ENCODE measurements around the gene CAMK1D. TPM values are rescaled to one million over a fixed set of nuclear protein-coding genes. Genes with fewer than 3 reads are reported as not detected.

CAMK1D gene
- total RNA-seq, 1 donor from 2014 or later: 16.5 TPM

DNA sequence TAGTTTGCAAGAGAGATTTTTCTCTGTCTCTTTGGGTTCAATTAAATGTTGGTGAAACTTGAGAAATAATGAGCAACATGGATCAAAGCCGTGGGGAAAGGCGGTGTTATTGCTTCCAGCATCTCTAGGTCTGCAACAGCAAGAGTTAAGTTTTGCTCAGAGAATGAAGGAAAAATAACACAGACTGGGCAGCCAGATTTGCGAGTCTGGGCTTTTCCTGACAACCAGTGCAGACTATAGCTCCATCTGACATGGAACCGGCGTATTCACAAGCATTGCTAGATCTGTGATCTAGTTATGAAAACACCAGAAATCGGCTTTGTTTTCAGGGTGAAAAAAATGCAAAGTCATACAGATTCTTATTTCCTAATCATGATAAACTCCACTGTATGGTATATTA, 110.4 kb downstream of the CAMK1D start:
- no peak for DNase-seq (ENCODE audit: low spot score)

DNA sequence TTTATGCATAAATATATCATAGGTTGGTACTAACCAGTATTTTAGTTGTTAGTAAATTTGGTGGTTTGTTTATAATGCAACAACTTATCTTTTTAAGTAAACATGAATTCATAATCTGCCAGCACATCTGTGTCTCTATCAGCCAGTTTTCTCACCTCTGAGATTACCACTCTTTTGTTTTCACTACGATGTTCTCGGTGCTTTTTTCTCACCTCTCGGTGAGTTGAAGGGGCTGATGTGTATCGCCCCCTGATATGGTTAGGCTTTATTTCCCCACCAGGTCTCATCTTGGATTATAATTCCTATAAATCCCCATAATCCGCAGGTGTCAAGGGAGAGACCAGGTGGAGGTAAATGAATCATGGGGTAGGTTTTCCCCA, 114.1 kb downstream of the CAMK1D start:
- no peak for DNase-seq (ENCODE audit: low spot score)

DNA sequence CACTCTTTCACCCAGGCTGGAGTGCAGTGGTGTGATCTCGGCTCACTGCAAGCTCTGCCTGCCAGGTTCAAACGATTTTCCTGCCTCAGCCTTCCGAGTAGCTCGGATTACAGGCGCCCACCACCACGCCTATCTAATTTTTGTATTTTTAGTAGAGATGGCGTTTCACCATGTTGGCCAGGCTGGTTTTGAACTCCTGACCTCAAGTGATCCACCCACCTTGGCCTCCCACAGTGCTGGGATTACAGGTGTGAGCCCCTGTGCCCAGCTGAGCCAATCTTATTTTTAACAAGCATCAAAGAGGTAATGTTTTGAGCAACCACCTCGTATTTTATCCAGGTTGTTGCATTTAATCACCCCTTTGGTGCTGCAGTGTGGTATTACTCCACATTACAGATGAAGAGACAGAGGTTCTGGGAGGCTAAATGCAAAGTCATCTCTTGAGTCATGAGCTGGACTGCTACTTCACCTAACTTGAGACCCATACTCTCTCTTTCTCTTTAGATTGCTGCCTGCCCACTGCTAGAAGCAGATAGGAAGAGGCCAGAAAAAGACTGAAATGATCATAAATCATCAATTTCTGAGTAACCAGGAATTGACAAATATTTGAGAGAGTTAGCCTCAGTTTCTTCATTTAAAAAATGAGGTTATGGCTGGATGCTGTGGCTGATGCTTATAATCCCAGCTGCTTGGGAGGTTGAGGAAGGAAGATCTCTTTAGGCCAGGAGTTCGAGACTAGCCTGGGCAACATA, 116.2 kb downstream of the CAMK1D start:
- no peak for DNase-seq (ENCODE audit: low spot score)

DNA sequence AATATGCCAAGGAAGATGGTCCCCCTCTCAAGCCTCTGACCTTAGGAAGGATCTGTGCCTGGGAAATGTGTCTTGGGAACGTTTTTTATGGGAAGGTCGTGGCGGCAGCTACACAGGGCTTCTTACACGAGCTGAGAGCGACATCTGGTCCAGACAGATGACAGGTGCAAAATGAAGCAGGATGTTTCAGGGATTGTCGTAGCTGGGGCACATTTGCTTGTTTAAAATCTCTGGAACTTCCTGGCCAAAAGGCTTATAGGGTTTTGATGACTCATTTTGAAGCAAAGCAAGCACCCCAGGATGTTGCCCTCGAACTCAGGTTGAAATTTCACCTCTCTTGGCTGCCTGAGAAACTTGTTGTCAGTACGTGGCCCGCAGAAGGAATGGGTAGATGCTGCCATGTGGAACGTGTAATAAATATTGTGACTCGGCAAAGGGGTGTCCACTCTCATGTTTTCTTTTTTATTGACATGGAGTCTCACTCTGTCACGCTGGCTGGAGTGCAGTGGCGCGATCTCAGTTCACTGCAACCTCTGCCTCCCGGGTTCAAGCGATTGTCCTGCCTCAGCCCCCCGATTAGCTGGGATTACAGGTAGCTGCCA, 117.5 kb downstream of the CAMK1D start:
- DNase-seq (ENCODE audit: low spot score): no peak

DNA sequence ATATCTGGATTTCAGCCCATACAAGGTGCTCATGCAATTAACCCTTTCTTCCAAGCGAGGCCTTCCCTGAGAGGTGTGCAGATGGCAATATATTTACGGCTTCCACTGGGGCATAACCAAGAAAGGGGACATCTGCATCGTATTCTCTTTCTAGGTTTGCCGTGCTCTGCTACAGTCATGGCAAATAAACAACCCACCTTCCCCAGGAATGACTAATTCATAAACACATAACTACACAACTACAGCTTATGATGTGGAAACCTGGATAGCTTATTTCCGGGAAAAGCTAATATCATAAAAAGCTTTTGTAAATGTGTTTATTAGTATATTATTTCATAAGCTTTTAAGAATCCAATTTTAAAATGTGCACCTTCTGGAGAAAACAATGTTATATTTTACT, 120.0 kb downstream of the CAMK1D start:
- no peak for DNase-seq (ENCODE audit: low spot score)

DNA sequence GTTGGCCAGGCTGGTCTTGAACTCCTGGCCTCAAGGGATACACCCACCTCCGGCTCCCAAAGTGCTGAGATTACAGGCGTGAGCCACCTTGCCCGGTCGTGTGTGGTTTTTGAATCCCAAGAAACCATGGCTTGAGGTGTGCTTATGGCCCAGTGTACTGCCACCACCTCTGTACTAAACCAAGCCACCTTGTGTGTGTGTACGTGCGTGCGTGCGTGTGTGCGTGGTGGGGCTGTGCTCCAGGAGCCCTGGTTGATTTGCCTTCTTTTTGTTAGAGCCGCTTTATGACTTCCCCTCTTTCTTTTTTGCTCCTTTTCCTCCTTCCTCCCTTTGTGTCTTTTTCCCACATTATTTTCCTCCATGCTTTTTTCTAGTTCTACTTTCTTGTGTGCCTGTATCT, 121.4 kb downstream of the CAMK1D start:
- DNase-seq (ENCODE audit: low spot score): no peak

DNA sequence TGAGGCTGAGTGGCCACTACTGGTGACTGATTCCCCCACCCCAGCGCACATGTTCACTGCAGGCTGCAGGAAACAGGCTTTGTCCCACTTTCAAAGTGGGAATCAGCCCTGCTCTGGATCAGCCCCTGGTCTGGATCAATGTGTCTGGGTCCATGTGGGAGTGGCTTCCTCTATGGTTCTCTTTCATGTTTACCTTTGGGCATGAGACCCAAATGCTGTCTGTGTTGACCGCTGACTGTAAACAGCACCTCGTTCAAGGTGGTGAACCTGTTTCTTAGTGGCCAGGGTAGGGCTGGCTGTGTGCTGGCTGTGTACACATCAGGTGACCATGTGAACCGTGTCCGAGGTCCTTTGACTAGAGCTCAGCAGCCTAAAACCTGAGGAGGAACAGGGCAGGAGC, 121.8 kb downstream of the CAMK1D start:
- DNase-seq (ENCODE audit: low spot score): no peak

DNA sequence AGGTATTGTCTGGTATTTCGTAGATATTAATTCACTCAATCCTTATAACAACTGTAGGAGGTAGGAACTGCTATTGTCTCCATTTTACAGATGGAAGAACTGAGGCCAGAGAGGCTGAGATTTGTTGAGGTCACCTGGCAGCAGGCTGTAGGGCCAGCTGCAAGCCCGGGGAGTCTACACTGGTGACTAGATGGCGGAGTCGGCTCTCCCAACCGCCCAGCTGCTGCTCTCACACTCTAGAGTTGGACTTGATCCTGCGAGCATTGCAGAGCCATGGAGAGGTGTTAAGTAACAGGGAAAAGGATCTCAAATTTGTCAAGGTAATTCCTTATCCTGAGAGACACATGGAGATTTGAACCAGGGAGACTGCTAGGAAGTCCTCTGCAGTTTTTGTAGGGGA, 124.1 kb downstream of the CAMK1D start:
- DNase-seq (ENCODE audit: low spot score): no peak

DNA sequence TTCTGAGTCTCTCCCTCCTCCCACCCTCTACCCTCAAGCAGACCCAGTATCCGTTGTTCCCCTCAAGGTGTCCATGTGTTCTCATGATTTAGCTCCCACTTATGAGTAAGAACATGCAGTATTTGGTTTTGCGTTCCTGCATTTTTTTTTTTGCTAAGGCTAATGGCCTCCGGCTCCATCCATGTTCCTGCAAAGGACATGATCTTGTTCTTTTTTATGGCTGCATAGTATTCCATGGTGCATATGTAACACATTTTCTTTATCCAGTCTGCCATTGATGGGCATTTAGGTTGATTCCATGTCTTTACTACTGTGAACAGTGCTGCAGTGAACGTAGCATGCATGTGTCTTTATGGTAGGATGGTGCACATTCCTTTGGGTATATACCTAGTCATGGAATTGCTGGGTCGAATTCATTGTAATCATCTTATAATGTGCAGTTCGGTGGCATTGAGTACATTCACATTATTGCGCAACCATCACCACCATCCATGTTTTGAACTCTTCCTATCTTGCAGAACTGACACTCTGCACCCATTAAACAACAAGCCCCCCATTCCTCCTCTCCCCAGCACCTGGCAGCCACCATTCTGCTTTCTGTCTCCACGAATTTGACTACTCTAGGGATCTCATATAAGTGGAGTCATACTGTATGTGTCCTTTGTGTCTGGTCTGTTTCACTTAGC, 125.5 kb downstream of the CAMK1D start:
- DNase-seq (ENCODE audit: low spot score): no peak

DNA sequence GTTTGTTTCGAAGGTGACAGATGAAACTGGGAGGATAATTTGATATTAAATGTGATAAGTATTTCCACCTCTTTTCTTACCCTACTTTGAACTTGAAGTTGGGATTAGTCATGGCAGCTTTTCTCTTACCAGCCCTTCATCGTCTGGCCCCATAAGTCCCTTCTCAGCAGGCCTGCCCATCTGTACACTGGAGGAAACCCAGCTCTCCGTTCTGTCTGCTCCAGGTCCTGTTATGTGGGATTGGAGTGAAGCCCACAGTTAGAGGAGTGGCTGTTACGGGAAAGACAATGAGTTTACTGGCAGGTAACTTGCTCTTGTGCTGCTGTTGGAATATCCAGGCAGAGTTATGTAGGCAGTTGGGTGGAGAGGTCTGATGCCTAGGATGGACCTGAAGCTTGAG, 127.3 kb downstream of the CAMK1D start:
- no peak for DNase-seq (ENCODE audit: low spot score)

DNA sequence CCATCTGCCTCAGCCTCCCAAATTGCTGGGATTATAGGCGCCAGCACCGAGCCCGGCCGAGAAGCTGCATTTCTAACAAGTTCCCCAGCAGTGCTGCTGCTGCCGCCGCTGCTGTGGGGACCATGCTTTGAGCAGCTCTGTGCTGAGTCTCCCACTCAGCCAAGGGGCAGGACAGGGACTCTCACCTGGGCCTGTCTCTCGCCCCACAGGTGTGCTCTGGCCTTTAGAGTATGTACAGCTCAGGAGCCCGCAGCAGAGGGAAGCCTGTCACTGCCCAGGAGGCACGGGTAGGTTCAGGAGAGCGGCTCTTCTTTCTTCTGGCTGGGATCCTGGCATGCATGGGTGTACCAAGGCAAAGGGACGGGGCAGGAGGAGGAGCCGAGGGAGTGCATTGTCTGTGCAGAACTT, 130.1 kb downstream of the CAMK1D start:
- DNase-seq (ENCODE audit: low spot score): no peak

DNA sequence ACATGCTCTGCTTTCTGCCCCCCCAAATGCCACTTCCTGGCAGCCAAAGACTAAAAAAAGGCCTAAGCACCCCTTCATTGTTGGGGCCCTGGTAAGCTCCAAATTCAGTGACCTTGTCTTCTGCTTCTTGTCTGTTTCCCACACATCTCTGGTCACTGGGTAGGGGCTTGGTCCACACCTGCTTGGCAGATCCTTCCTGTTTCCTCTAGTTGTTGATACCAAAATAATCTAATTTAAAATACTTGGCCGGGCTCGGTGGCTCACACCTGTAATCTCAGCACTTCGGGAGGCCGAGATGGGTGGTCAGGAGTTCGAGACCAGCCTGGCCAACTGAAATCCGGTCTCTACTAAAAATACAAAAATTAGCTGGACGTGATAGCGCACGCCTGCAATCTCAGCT, 130.6 kb downstream of the CAMK1D start:
- no peak for DNase-seq (ENCODE audit: low spot score)

DNA sequence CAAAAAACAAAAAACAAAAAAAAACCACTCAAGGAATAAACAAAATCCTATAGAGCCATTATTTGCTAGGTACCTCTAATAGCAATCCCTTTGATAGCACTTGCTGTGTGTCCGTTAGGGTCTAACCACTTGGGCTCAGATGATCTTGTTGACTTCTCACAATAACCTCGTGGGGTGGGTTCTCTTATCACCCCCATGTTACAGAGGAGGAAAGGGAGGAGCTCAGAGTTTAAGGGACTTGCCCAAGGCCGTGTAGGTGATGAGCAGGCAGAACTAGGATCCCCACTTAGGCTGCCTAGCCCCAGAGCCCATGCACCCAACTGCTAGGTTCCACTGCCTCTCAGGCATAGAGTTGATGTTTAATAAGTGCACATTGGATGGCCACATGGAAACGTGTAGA, 131.1 kb downstream of the CAMK1D start:
- DNase-seq (ENCODE audit: low spot score): no peak

DNA sequence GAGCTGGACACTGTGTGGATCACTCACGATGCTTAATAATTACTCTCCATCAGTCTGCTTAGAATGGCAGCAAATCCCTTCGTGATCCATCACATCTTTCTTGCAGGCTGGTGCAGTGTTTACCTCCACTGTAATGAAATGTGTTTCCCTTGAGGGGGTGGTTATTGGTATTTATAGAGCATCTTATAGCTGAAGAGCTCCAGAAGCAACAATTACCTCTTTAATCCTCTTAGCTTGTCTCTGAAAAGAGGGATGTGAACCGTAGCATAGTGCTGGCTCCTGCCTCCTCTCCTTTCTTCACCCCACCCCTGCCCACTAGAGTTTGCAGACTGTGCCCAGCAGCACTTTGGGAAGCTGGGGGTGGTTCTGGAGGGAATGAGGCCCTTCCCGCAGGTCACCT, 132.6 kb downstream of the CAMK1D start:
- no peak for DNase-seq (ENCODE audit: low spot score)

DNA sequence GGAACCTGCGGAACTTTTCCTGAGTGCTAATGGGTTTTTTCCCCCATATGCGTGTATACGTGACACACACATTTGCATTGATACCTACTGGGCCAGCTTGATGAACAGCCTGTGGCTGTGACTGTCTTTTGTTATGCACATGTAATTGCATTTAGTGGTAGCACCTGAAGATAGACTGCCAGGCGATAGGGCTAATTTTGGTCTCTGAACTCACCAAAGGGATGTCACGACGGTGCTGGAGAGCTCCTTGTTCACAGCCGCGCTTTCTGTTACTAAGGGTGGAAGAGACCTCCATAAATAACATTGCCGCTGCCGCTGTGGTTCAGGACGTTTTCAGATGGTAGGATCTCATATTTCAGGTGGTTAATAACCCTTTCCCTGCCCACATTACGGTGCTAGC, 133.2 kb downstream of the CAMK1D start:
- DNase-seq (ENCODE audit: low spot score): no peak

DNA sequence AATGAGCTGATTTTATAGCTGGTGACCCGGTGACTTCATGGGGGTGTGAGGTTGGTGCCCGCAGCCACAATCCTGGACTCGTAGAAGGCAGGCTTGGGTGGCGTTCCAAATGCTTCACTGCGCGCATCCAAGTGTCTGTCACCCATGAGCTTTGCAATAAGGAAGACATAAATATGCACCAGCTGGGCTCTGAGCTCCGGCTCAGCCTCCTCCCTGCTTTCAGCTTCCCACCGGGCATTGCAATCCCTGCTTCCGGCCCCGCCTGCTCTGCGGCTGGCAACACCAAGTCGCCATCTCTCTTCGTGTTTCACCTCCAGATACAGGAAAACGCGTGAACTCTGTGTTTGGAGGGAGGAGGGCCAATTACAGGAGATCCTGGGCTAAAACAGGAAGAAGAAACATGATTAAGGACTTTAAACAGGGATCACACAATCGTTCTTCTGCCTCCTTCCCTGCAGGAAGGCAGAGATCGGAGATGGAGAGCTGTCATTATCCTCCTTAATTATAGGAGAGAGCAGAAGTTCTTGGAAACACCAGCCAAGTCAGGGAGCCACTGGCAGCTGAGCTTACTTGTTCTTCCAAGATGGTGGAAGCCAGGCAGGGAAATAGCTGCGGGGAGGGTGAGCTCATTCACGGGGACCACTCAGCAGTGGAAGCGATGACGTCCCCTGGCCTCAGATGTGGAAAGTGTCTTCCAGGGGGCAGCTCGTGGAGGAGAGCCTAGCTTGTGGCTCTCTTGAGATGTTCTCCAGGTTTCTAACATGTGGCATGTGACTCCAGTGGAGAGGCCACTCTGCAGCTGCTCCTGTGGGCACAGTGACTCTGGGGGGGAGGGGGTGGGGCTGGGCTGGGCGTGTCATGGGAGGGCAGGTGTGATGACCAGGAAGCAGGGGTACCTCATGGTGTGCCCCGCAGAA, 134.9 kb downstream of the CAMK1D start:
- DNase-seq (ENCODE audit: low spot score): no peak

DNA sequence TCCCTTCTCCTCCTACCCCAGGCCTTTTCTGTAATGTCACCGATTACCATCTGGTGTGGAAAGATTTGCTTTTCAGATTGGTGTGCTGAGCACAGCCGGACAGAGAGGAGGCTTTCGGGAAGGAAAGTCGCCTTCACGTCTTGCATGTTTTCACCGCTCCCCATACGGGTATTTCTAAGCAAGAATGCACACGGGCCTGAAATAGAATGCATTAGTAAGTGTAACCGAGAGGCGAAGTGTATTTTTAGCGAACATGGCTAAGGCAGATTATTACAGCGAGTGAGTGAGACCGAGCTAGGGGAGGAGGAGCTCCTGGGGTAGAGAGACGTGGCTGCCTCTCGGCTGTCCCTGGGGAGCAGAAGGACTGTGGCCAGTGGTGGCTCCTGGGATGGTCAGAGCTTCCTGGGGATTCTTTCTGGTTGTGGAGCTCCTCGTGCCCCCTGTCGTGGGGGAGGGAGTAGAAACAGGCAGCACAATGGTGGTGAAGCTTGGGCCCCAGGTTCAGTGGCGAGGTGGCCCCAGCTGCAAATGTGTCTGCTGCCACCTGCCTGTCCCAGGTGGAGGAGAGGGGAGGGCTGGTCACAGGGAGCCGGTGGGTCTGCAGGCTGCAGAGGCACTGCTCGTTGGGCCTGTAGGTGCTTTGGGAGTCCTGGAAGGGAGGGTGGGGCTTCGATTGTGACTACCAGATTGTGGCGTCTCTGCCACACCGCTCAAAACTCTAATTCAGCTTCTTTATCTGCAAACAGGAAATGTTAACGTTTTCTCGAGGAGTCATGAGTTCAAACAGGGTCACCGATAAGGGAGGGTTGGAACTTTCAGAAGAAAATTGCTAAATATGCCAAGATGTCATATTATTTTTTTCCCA, 135.8 kb downstream of the CAMK1D start:
- DNase-seq (ENCODE audit: low spot score): no peak

DNA sequence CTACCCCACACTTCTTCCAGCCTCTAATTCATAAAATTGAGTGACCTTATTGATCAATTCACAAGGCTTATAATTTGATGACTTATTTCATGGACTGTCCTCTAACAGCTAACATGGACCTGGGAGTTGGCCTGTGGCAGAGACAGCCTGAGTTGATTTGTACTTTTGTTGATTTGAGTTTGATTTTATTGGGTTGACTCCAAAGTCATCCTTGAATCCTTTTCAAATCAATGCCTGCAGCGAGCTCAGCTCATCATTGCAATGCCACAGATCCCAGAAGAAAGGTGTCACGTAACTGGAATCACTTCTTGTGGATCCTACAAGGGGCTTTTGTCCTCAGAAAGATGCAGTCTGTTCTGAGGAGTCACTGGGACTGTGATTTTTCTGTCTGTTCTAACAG, 138.0 kb downstream of the CAMK1D start:
- no peak for DNase-seq (ENCODE audit: low spot score)

DNA sequence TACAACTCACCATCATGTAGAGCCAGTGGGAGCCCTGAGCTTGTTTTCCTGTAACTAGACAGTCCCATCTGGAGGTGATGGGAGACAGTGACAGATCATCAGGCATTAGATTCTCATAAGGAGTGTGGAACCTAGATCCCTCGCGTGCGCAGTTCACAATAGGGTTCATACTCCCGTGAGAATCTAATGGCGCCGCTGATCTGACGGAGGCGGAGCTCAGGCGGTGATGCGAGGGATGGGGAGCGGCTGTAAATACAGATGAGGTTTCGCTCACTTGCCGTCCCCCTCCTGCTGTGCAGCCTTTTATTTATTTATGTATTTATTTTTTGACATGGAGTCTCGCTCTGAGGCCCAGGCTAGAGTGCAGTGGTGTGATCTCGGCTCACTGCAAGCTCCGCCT, 139.3 kb downstream of the CAMK1D start:
- DNase-seq (ENCODE audit: low spot score): no peak

DNA sequence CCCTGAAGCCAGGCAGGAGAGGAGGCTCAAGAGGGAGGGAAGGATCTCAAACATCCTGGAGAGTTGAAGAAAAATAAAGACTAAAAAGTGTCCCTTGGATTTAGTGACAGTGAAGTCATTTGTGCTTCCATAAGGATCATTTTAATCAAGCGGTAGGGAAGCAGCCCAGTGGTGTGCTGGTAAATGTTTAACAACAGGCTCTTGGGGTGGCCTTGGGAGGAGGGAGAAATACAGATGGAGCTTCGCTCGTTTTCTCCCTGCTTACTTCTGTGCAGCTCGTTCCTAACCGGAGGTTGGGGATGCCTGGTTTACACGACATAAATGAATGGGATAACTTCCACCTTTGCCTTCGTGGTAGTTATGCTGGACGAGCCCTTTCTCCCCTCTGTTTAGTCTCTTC, 140.0 kb downstream of the CAMK1D start:
- DNase-seq (ENCODE audit: low spot score): no peak

DNA sequence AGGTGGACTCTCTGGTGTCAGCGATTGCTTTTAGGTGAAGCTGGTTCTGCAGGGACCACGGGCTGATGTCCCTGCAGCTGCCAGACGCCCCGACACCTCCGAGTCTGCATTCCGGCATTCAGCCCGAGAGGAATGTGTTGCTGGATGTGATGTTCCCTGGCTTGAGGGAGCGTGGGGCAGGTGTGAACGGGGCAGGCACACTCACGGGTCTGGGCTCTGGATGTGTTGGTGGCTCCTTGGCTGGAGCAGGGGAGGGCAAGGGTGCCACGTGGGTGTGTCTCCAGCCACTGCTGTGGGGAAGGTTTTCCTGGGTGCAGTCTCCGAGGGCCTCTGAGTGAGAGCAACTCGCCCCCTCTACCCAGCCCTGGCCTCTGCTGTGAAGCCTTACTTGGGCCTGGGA, 140.5 kb downstream of the CAMK1D start:
- no peak for DNase-seq (ENCODE audit: low spot score)
